B cell (primary cell): Measurements from ENCODE around the gene PCBP2. TPM values are rescaled to one million over a fixed set of nuclear protein-coding genes. Genes with fewer than 3 reads are reported as not detected.

Source experiments
- ATAC-seq: fragments of 200-7000 bp; cut with Tn5 transposase; one replicate; pipeline ENCODE4 v1.10.0; 2021; ENCODE audit warnings: low read depth, mild to moderate bottlenecking, moderate number of reproducible peaks, moderate library complexity
- CTCF ChIA-PET: fragments of 350-600 bp; sonication (Branson Sonifier 250); formaldehyde crosslinking; loops from one replicate; lab custom pipeline; 2021; ENCODE audit warnings: antibody characterized with exemption, inconsistent platforms; lab: Charles Lee
- POLR2A ChIA-PET: fragments of 350-600 bp; sonication (Branson Sonifier 250); formaldehyde crosslinking; loops from one replicate; lab custom pipeline; 2021; ENCODE audit warnings: antibody characterized with exemption; lab: Charles Lee
- DNase-seq: peaks from one replicate; pipeline ENCODE4 v3.0.0; 2013
- H2AFZ ChIP-seq: 2 replicates; pipeline ENCODE4 v1.6.1; 2012; ENCODE audit warnings: mild to moderate bottlenecking, low read depth, low read length; ENCODE audit not compliant: insufficient read depth, poor library complexity, severe bottlenecking
- H3K27ac ChIP-seq, 2 donors: 1 replicate in 1 of 2; 2 replicates in 1 of 2; pipeline ENCODE4 v1.5.1; 2012 to 2013; ENCODE audit warnings: low read length in 2 of 2, mild to moderate bottlenecking in 2 of 2, moderate library complexity in 1 of 2
- H3K27me3 ChIP-seq, 4 experiments: fragments of 200-600 bp in 1 of 4; sonication (generic) in 1 of 4; replicated peaks in 1 of 4; 1 replicate in 2 of 4; 2 replicates in 2 of 4; pipeline versions ENCODE4 v1.6.1 to v1.7.0; 2013 to 2016; ENCODE audit warnings: low read length in 3 of 4, mild to moderate bottlenecking in 2 of 4, mixed read lengths in 1 of 4, moderate library complexity in 1 of 4; ENCODE audit not compliant: insufficient read depth in 4 of 4, control insufficient read depth in 3 of 4; ENCODE audit errors: control extremely low read depth in 1 of 4
- H3K36me3 ChIP-seq, 2 experiments: replicated peaks in 1 of 2; 1 replicate in 1 of 2; 2 replicates in 1 of 2; pipeline versions ENCODE4 v1.6.1 to v1.7.1; 2013; ENCODE audit warnings: low read length in 1 of 2; ENCODE audit not compliant: insufficient read depth in 2 of 2, control insufficient read depth in 1 of 2; ENCODE audit errors: control extremely low read depth in 1 of 2, extremely low read depth in 1 of 2
- H3K4me1 ChIP-seq, 2 donors: fragments of 200-600 bp in 1 of 2; sonication (generic) in 1 of 2; 1 replicate in 1 of 2; 2 replicates in 1 of 2; pipeline versions ENCODE4 v1.5.1 to v1.6.1; 2013 to 2017; ENCODE audit warnings: low read length in 2 of 2; ENCODE audit not compliant: control insufficient read depth in 2 of 2, insufficient read depth in 2 of 2
- H3K4me2 ChIP-seq: replicated peaks from 2 replicates; pipeline ENCODE3; 2012; ENCODE audit warnings: mild to moderate bottlenecking, low read depth, low read length; ENCODE audit not compliant: poor library complexity, severe bottlenecking
- H3K4me3 ChIP-seq, 5 experiments: fragments of 200-600 bp in 1 of 5; sonication (generic) in 1 of 5; 1 replicate in 3 of 5; 2 replicates in 2 of 5; pipeline versions ENCODE4 v1.5.1 to v1.7.0; 2011 to 2016; ENCODE audit warnings: low read length in 4 of 5, mild to moderate bottlenecking in 4 of 5, low read depth in 2 of 5, control low read depth in 1 of 5, moderate library complexity in 1 of 5; ENCODE audit not compliant: insufficient read depth in 1 of 5; ENCODE audit errors: control extremely low read depth in 1 of 5, extremely low read depth in 1 of 5
- H3K79me2 ChIP-seq: fragments of 200-600 bp; sonication (generic); one replicate; pipeline ENCODE4 v1.6.0; 2016; ENCODE audit warnings: low read length; ENCODE audit not compliant: control insufficient read depth, insufficient read depth
- H3K9ac ChIP-seq: fragments of 200-600 bp; sonication (generic); 2 replicates; pipeline ENCODE4 v1.6.1; 2017; ENCODE audit warnings: mild to moderate bottlenecking, low read length, moderate library complexity
- H3K9me3 ChIP-seq, 3 donors: one replicate each; pipeline versions ENCODE4 v1.6.1 to v1.7.1; 2013; ENCODE audit warnings: low read length in 2 of 3; ENCODE audit not compliant: control insufficient read depth in 2 of 3, insufficient read depth in 1 of 3; ENCODE audit errors: control extremely low read depth in 1 of 3
- H4K20me1 ChIP-seq: 2 replicates; pipeline ENCODE4 v1.6.0; 2012; ENCODE audit warnings: mild to moderate bottlenecking, low read length; ENCODE audit not compliant: insufficient read depth, control insufficient read depth, poor library complexity, severe bottlenecking
- H3K27ac Mint-ChIP-seq: one replicate; pipeline ENCODE4 v1.8.0; 2021; ENCODE audit warnings: mixed read lengths
- H3K27me3 Mint-ChIP-seq: one replicate; pipeline ENCODE4 v1.8.0; 2021; ENCODE audit warnings: mixed read lengths
- H3K4me1 Mint-ChIP-seq: one replicate; pipeline ENCODE4 v1.8.0; 2021; ENCODE audit warnings: mixed read lengths
- H3K4me3 Mint-ChIP-seq: one replicate; pipeline ENCODE4 v1.8.0; 2021; ENCODE audit warnings: mixed read lengths
- H3K9me3 Mint-ChIP-seq: one replicate; pipeline ENCODE4 v1.8.0; 2022; ENCODE audit warnings: mixed read lengths; ENCODE audit not compliant: insufficient read depth
- CTCF ChIP-seq: fragments of 200-600 bp; IDR thresholded peaks from one replicate; pipeline ENCODE4 v1.8.0; 2022; ENCODE audit warnings: antibody characterized with exemption, mild to moderate bottlenecking
- EZH2 ChIP-seq: IDR thresholded peaks from 2 replicates; pipeline ENCODE4 v1.6.1; 2012; ENCODE audit warnings: borderline replicate concordance, low read depth, mild to moderate bottlenecking, moderate library complexity, low read length; ENCODE audit not compliant: insufficient read depth, poor library complexity, severe bottlenecking
- WGBS: methylation state at CpG from one replicate; pipeline ENCODE4 v1.1.5; 2013; ENCODE audit warnings: missing lambda C conversion rate; ENCODE audit not compliant: insufficient coverage; 5-methylcytosine and 5-hydroxymethylcytosine counted together
- intact Hi-C: fragments of 100-400 bp; cut with micrococcal nuclease; formaldehyde crosslinking; loops from one replicate; pipeline ENCODE4 v1.10.0; 2022
- polyA plus RNA-seq: library from polyadenylated mRNA; depleted of rRNA; stranded (reverse); fragments of >200 nt; gene quantifications from 2 replicates; pipeline ENCODE4 v1.2.3, GENCODE V29; 2012
- total RNA-seq, 2 donors: library from RNA; stranded (reverse); fragments of 120-200 nt in 1 of 2; gene quantifications; 1 replicate in 1 of 2; 2 replicates in 1 of 2; pipeline versions ENCODE4 v1.2.3 to v1.2.4, GENCODE V29; 2013 to 2022

The PCBP2 gene
- total and polyA plus RNA-seq, 2 donors (not counting 1 experiment from before 2014, with no cell fraction given): 492 to 944 TPM

- no peak overlapping the region for H3K4me3 Mint-ChIP-seq
- H3K27me3 Mint-ChIP-seq: no peaks in the 10 kb centered on the region
- Histone ChIP-seq H3K27me3 (no peaks in the 10 kb centered on the region), H3K36me3 (peaks cover 24 to 96% of the 10 kb centered on the region in 2 experiments), H3K9ac (no peak overlapping the region), H3K4me3 (no peak overlapping the region), H4K20me1 (peaks cover 87% of the 10 kb centered on the region), H3K79me2 (peaks cover 50% of the 10 kb centered on the region), H3K4me1 (no peaks in the 10 kb centered on the region), H2AFZ (no peak overlapping the region), H3K9me3 (no peaks in the 10 kb centered on the region), H3K4me2 (no peak overlapping the region), H3K27ac (no peak overlapping the region)
- intact Hi-C loops: loop anchor here (5.0 kb wide), 1 partner anchor 35 kb away; the partner anchor contains the start of gene NPFF
- ChIA-PET CTCF (interaction anchor here (0.7 to 4.9 kb wide), 2 partner anchors 37 to 152 kb away, joined by 4 to 24 read pairs; no protein-coding TSS in a partner anchor), POLR2A (interaction anchor here (0.6 to 1.3 kb wide), 2 partner anchors 31 to 37 kb away, joined by 3 to 4 read pairs; partner anchors contain the start of gene PRR13)
- no peak overlapping the region for H3K27ac Mint-ChIP-seq
- no peak for TF ChIP-seq EZH2
- TF ChIP-seq CTCF: no peak
- ATAC-seq: no peak
- peaks cover 3% of the 10 kb centered on the region for H3K4me1 Mint-ChIP-seq
- no peak for DNase-seq
- WGBS: no CpG with 5 or more reads among the region's 1 CpG
- H3K9me3 Mint-ChIP-seq: no peaks in the 10 kb centered on the region
Measured at GRCh38 chr12:53472056-53472582, 20.2 kb downstream of the PCBP2 start.

GRCh38 chr12:53474077-53474476, 22.2 kb downstream of the PCBP2 start:
- no peak overlapping the region for H2AFZ ChIP-seq
- ATAC-seq (no peak), DNase-seq (no peak)
- no peaks in the 10 kb centered on the region for H3K27me3 ChIP-seq
- TF ChIP-seq CTCF (no peak), EZH2 (no peak)
- Mint-ChIP-seq H3K9me3 (no peaks in the 10 kb centered on the region), H3K27ac (no peak overlapping the region), H3K4me1 (peaks cover 3% of the 10 kb centered on the region), H3K27me3 (no peaks in the 10 kb centered on the region), H3K4me3 (no peak overlapping the region)
- no peak overlapping the region for H3K9ac ChIP-seq
- H3K4me2 ChIP-seq: no peak overlapping the region
- POLR2A ChIA-PET: no interaction called here
- intact Hi-C loops: loop anchor here (5.0 kb wide), 1 partner anchor 33 kb away; the partner anchor contains the start of gene NPFF
- no peak overlapping the region for H3K27ac ChIP-seq
- WGBS: no CpG with 5 or more reads among the region's 2 CpGs
- H4K20me1 ChIP-seq: peaks cover 88% of the 10 kb centered on the region
- no peak overlapping the region for H3K4me3 ChIP-seq
- H3K79me2 ChIP-seq: peaks cover 39% of the 10 kb centered on the region
- no peaks in the 10 kb centered on the region for H3K9me3 ChIP-seq
- H3K36me3 ChIP-seq: peaks cover 14 to 93% of the 10 kb centered on the region in 2 experiments
- H3K4me1 ChIP-seq: no peaks in the 10 kb centered on the region
- CTCF ChIA-PET: interaction anchor here (0.9 to 4.9 kb wide), 7 partner anchors 17 to 122 kb away, joined by 3 to 24 read pairs (median 3); partner anchors contain the start of gene TARBP2
